Upper lobe of left lung (tissue), 4 donors: ENCODE measurements around the gene GNB1L.

Experiments
- EP300 ChIP-seq, 4 donors: sonication (generic); formaldehyde crosslinking; IDR thresholded peaks; one replicate each; pipeline ENCODE4 v1.5.1; 2017; ENCODE audit warnings: antibody characterized with exemption in 4 of 4, control low read depth in 2 of 4
- POLR2A ChIP-seq, 4 donors: fragments of 450-650 bp; IDR thresholded peaks; one replicate each; pipeline ENCODE4 v1.5.1; 2016 to 2017; ENCODE audit warnings: antibody characterized with exemption in 4 of 4, mild to moderate bottlenecking in 2 of 4
- POLR2AphosphoS5 ChIP-seq, 2 donors: sonication (generic); formaldehyde crosslinking; IDR thresholded peaks; one replicate each; pipeline ENCODE4 v1.5.1; 2017; ENCODE audit warnings: antibody characterized with exemption in 2 of 2
- TF ChIP-seq, protein P1 (sequence below), 6 experiments: fragments of 450-650 bp in 4 of 6; fragments of 200-600 bp in 2 of 6; sonication (generic) in 2 of 6; IDR thresholded peaks; one replicate each; pipeline ENCODE4 v1.5.1; 2016 to 2019; ENCODE audit warnings: antibody characterized with exemption in 6 of 6

GRCh38 chr22:19733755-19734154 lies 120.9 kb downstream of the GNB1L start:
- TF ChIP-seq POLR2A (IDR thresholded peaks at IDR 0.05): no peak
- TF ChIP-seq, protein P1, sequence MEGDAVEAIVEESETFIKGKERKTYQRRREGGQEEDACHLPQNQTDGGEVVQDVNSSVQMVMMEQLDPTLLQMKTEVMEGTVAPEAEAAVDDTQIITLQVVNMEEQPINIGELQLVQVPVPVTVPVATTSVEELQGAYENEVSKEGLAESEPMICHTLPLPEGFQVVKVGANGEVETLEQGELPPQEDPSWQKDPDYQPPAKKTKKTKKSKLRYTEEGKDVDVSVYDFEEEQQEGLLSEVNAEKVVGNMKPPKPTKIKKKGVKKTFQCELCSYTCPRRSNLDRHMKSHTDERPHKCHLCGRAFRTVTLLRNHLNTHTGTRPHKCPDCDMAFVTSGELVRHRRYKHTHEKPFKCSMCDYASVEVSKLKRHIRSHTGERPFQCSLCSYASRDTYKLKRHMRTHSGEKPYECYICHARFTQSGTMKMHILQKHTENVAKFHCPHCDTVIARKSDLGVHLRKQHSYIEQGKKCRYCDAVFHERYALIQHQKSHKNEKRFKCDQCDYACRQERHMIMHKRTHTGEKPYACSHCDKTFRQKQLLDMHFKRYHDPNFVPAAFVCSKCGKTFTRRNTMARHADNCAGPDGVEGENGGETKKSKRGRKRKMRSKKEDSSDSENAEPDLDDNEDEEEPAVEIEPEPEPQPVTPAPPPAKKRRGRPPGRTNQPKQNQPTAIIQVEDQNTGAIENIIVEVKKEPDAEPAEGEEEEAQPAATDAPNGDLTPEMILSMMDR (IDR thresholded peaks at IDR 0.05): no peak
- TF ChIP-seq POLR2AphosphoS5 (IDR thresholded peaks at IDR 0.05): no peak
- TF ChIP-seq EP300 (IDR thresholded peaks at IDR 0.05): no peak
